AG09319 (cell line): Measurements from ENCODE around the gene ZNF407.

Source experiments
- DNase-seq: peaks from one replicate; pipeline ENCODE4 v3.0.0-alpha.2; 2010; ENCODE audit warnings: low read depth; ENCODE audit errors: extremely low read depth
- TF ChIP-seq, protein P1 (sequence below): IDR thresholded peaks from 2 replicates; pipeline ENCODE4 v1.5.1; 2011; ENCODE audit warnings: low read depth, mild to moderate bottlenecking, inconsistent platforms, low read length, moderate library complexity

Gene ZNF407

DNA sequence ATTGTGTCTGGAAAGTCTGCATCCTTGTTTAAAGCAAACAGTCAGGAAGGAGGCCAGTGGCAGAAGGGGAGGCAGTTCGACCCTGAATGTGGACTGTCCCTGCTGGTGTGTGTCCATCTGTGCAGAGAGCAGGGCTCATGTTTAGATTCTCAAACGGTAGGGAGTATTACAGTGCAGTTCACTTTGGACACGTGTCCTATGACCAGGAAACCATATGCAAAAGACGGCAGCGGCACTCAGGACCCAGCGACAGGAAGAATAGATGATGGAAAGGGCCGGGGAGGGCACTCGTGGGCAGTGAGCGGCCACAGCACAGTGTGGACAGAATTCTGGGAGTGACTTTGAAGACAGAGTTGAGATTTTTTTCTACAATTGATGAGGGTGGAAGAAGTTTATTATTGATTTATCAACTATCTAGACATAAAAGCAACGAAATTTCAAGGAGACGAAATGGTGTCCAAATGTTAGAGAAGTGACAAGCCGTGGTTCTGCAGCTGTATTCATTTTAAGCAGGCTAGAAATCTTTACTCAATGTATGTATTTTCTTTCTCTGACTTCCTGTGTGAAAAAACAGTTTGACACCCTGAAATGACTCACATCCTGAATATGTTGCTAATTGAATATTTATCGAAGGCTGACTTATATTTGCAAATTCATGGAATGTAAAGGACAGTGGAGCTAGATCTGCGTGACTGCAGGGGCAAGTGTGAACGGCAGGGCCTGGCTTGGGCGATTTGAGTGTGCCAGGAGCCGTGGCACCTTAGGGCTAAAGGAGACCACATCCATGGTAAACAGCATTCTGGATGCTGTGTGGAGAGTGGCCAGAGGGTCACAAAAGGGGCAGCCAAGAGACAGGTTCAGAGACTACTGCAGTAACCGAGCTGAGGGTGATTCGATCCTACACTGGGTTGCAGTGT, 397.1 kb downstream of the ZNF407 start:
- DNase-seq: no peak
- TF ChIP-seq, protein P1, sequence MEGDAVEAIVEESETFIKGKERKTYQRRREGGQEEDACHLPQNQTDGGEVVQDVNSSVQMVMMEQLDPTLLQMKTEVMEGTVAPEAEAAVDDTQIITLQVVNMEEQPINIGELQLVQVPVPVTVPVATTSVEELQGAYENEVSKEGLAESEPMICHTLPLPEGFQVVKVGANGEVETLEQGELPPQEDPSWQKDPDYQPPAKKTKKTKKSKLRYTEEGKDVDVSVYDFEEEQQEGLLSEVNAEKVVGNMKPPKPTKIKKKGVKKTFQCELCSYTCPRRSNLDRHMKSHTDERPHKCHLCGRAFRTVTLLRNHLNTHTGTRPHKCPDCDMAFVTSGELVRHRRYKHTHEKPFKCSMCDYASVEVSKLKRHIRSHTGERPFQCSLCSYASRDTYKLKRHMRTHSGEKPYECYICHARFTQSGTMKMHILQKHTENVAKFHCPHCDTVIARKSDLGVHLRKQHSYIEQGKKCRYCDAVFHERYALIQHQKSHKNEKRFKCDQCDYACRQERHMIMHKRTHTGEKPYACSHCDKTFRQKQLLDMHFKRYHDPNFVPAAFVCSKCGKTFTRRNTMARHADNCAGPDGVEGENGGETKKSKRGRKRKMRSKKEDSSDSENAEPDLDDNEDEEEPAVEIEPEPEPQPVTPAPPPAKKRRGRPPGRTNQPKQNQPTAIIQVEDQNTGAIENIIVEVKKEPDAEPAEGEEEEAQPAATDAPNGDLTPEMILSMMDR: no peak

DNA sequence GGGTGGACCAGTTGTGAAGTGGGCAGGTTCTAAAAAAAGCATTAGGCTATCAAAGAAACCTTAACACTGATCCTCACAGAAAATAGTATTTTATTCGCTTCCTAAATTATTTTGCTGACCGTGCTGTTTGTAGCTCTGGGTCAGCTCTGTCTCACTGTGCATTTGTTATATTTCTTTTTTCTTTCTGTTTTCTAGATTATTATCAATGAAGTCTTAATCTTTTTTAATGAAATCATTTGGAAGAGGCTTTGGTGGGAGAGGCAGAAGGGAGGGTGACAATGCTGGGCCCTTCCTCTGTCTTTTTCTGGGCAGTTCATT, 397.7 kb downstream of the ZNF407 start:
- TF ChIP-seq, protein P1: no peak
- no peak for DNase-seq

DNA sequence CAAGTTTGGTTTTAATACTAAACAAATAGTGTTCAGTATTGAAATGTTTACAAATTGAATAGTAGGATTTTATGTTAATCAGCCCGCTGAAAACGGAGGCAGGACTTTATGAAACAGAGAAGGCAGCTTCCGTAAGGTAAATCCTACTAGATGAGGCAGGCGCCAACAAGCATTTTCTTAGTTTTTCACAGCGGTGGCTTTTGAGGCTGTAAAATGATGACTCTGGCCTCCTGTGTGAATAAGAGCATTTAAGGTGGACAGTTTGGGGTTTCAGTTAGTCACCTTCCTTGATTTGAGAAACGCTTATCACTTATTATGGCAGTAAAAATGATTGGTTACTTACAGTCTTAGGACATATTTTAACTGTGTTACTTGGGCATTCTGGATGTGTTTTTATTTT, 398.4 kb downstream of the ZNF407 start:
- DNase-seq: no peak
- TF ChIP-seq, protein P1: no peak

DNA sequence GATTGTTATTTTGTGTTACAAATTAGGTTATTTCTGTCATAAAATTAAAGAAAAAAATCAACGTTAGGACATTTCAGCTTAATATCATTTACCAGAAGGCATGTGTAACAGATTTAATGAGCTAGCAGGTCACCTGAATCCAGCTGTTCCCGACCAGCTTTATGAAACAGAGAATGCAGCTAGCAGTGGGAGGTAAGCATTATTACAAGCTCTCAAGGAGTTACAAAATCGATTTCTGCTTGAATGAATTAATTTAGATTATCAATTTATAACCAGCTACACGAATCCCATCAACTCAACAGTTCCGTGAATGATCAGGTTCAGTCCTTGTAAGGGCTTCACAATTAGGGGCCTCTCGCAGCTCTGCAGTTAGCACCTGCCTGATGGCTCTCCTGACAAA, 399.3 kb downstream of the ZNF407 start:
- TF ChIP-seq, protein P1: no peak
- no peak for DNase-seq

DNA sequence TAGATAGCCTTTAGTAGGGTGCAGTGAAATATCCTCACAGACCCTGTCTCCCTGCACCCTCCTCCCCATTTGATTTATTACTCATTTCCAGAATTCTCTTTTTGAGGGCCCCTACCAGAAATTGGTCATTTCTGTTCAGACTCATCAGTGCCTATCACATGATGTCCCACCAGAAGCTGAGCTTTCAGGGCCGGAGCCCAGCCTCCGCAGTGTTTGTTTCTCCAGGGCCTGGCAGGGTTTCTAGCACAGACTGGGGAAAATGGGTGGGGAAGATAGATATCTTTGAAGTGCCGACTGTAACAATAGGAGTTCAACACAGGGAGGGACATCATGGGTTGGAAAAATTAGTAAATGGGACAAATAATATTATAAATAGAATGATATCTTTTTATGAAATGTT, 403.2 kb downstream of the ZNF407 start:
- TF ChIP-seq, protein P1: no peak
- no peak for DNase-seq

DNA sequence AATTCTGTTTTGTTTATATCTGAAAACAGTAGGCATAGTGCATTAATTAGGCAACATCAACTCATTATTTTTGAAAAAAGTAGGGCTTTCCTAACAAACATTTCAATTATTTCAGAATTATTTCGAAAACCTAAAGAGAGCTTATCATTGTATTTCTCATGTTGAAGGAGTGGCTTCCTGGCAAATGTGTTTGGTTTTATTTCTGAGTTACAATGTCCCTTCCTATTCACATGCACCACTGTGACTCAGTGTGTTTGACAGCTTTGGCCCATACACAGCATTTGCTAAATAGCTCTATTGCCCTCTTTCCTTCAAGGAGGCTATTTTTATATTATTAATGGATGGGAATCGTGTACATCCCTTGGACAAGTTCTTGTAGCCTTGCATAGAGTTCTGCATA, 405.4 kb downstream of the ZNF407 start:
- DNase-seq: no peak
- TF ChIP-seq, protein P1: no peak

DNA sequence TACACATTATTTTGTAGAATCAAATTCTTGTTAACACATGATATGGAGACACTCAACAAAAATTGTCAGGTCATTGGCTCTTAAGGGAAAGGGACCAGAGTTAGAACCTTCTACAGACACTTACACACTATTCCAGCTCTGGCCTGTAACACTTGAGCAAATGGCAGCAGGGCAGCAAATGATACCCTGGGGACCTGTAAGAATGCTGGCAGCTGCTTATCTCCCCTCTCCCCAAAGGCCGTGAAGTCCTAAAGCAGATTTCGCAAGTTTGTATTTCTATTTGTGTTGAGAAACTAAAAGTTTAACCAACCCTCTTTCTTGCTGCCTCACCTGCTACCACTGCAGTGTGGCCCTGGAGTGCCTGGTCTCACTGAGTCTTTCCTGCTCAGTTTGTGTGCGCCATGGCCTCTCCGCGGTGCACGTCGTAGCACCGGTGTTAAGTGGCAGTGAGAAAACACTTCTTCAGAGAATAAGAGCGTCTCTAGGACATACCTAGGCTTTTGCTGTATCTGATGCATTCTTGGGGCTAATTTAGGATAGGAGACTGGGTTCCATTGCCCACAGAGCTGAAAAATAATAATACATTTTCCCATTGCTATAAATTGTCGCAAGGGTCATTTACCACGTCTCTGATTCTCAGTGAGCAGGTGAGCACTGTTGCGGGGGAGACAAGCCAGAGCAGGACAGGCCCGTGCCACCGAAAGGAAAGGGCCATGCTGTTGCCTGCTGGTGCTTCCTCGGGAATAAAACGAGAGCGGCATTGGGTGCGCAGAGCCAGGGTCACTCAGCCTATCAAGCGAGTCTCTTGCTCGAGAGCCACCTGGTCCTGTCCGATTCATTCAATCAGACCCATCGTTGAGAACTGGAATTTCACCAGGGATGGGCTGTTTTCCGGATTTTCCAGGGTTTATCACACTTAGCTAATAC, 406.4 kb downstream of the ZNF407 start:
- TF ChIP-seq, protein P1: no peak
- DNase-seq: no peak
